Gastrocnemius medialis (tissue), 4 donors: ENCODE measurements around the gene DBNDD1.

Source experiments
- POLR2A ChIP-seq, 2 donors: fragments of 450-650 bp; IDR thresholded peaks; one replicate each; pipeline ENCODE4 v1.6.1; 2017; ENCODE audit warnings: antibody characterized with exemption in 2 of 2, mild to moderate bottlenecking in 2 of 2, moderate library complexity in 2 of 2
- TF ChIP-seq, protein P1 (sequence below), 5 experiments: fragments of 450-650 bp in 3 of 5; fragments of 200-600 bp in 2 of 5; sonication (generic) in 2 of 5; IDR thresholded peaks in 4 of 5; conservative IDR thresholded peaks in 1 of 5; 1 replicate in 4 of 5; 2 replicates in 1 of 5; pipeline ENCODE4 v1.5.1; 2016 to 2019; ENCODE audit warnings: antibody characterized with exemption in 5 of 5, mild to moderate bottlenecking in 3 of 5, moderate library complexity in 3 of 5

DNA sequence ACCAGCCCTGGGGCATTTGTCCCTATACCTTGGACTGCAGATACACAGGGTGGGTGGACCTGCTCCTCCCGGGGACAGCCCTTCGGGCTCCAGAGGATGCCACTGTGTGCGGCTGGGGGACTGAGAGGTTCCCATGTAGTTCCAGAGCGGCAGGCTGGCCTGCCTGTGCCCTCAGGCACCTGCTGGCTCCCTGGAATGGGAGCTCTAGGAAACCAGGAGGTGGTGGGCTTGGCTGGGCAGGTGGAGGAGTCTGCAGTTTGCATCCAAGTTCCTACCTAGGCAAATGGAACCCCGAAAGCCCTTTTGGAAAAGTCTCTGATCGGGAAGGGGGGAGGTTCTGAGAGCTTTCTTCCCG lies 982 bp downstream of the DBNDD1 start:
- TF ChIP-seq POLR2A (IDR thresholded peaks at IDR 0.05) = no peak
- TF ChIP-seq, protein P1, sequence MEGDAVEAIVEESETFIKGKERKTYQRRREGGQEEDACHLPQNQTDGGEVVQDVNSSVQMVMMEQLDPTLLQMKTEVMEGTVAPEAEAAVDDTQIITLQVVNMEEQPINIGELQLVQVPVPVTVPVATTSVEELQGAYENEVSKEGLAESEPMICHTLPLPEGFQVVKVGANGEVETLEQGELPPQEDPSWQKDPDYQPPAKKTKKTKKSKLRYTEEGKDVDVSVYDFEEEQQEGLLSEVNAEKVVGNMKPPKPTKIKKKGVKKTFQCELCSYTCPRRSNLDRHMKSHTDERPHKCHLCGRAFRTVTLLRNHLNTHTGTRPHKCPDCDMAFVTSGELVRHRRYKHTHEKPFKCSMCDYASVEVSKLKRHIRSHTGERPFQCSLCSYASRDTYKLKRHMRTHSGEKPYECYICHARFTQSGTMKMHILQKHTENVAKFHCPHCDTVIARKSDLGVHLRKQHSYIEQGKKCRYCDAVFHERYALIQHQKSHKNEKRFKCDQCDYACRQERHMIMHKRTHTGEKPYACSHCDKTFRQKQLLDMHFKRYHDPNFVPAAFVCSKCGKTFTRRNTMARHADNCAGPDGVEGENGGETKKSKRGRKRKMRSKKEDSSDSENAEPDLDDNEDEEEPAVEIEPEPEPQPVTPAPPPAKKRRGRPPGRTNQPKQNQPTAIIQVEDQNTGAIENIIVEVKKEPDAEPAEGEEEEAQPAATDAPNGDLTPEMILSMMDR (IDR thresholded peaks at IDR 0.05 in 4 of 5, conservative IDR thresholded peaks at IDR 0.05 in 1 of 5) = no peak
